GM21528 (cell line): ENCODE measurements around the gene CRAMP1.

Experiments used
- ATAC-seq: cut with Tn5 transposase; IDR thresholded peaks from one replicate; pipeline ENCODE4 v1.9.1; 2021; ENCODE audit warnings: mild to moderate bottlenecking, moderate library complexity; ENCODE audit not compliant: unreplicated experiment, low FRiP score

Gene CRAMP1

DNA sequence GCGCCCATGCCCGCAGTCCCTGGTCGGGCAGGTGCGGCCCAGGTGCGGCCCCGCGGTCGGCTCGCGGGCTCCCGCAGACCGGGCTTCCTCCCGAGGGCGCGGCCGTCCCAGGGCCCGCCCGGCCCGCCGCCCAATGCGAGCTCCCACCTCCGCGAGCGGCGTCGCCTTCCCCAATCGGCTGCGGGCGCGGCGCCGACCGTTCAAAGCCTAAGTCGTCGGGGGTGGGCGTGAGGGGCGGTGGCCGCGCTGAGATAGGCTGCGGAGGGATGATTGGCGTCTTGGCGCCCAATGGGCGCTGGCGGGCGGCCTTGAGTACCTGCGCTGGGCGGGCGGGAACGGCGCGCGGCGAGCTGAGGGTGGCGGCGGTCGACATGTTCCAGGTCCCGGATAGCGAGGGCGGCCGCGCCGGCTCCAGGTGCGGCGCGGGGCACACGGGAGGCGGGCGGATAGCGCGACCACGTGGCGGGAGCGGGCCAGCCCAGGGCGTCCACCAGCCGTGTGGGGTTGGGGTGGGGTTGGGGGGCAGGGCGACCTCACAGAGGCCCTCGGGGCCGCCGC, 65.9 kb downstream of the CRAMP1 start, which contains the start of gene JPT2:
TSS of gene JPT2 (plus strand) at position 338 of the 558 bp plus-strand sequence. CDS start at position 372, 34 bp downstream.
- ATAC-seq = peak; percentile 85

DNA sequence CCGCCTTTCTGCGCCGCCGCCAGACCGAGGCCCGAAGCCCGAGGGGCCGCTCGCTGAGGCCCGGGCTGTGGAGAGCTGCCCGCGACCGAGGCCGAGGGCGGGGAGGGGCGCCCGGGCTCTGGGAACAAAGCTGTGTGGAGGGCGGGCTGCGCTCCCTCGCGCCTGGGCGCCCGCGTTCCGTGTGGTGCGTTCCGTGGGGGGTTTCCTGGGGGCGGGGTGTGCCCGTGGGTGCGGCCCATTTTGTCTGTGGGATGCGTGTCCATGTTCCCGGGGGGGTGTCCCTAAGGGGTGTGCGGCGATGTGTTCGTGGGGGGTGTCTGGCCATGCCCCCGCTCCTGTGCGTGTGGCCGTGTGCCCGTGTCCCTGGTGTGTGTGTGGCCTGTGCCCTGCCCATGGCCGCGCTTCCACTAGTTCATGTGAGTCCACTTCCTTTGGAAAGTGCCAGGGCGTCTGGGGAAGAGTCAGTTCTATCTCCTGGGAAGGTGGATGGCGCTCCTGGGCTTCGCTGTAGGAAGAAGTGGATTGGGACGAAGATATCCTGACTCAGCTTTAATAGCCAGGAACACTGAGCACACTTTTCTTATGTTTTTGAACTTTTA, 66.4 kb downstream of the CRAMP1 start:
- peak; percentile 11 for ATAC-seq

DNA sequence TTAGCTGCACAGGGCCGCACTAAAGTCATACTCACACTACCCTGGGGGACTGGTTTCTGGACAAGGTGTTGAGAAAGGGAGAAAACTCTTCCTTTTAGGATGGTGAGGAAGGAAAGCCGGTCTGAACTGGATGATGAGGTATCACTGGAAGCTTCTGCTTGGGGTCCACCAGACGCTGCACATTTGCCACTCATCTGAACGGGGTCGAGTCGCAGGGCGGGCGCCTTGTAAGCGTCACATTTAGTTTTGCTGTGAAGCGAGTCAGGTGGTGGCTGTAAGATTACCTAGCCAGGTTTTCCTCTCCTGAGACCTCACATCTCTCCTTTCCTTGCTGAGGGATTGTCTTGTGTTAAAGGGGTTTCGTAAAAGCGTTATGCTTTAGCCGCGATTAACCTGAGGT, 68.2 kb downstream of the CRAMP1 start:
- ATAC-seq = no peak

DNA sequence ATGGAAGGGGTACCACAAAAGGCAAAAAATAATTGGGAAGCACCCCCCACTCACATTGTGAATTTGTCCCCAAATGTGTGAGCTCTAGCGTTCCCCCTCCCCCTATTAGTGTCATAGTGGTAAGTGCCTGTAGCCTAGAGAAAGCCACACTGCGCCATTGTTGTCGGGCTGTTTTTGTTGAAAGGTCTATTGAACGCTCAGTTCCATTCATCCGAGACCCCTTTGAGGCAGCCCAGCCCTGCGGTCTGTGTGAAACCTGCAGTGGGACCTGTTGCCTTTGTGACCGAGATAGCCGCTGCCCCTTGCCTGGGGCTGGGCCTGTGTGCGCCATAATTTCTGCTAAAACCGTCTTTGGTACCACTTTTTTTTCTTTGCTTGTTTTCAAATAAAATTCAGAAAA, 68.9 kb downstream of the CRAMP1 start:
- no peak for ATAC-seq

DNA sequence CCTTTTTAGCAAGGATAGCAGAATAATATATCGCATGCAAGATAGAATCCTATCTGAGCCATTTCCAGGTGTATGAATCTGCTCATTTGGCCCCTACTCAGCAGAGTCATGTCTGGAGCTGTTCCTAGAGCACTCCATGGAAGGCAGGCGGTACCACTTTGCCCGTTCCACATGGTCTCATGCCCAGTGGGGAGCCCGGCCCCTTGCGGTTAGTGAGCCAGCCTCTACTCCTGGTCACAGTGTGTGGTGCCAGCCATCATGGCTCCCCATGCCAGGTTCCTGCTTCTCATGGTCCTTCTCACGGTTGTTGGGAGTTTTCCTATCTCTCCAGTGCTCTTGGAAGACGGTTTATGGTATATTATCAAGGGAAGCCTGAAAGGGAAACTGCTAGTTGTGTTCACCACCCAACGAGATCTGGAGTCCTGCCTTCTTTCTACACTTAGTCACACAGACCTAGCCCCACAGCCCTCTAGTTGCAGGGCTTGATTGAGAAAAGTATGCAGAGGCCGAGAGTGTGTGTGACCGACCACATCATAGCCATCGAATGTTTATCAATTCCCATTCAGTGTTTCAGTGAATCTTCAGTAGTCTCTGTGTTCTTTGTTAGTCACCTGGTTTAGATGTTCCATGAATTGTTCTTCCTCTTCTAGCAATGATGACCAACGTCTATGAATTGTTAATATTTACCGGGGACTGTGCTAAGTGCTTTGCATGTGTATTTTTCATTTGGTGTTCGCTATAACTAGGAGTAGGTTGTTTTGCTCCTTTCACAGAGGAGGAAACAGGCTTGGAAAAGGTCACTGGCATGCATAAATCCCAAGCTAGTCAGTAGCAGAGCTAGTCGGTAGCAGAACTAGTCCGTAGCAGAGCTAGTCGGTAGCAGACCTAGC, 75.5 kb downstream of the CRAMP1 start:
- ATAC-seq = no peak

DNA sequence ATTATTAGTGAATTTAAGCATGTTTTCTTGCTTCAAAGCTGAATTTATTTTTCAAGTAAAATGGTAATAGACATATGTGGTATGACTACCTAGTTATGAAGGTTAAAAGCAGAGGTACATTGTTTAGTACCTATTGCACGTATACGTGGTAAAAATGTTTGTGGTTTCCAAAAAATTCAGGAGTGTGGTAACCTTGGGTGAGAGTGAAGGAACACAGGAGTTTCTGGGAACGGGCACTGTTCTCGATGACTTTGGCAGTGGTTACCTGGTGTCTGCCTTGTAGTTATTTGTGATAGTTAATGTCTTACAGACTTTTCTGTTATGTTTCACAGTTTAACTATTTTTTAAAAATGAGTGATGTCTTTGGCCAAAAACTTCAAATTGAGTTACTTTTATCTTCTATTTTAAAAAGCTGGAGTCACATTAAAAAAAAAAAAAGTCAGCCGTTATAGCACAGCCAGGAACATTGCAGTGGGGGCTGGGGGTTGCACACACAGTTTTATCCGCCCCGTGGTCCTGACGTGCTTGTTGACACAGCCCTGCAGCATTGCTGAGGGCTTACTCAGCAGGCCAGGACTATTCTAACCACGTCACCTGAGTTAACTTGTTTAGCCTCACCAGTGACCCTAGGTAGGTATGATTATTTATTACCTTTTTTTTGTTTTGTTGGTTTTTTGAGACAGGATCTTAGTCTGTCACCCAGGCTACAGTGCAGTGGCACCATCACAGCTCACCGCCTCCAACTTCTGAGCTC, 76.8 kb downstream of the CRAMP1 start:
- no peak for ATAC-seq

DNA sequence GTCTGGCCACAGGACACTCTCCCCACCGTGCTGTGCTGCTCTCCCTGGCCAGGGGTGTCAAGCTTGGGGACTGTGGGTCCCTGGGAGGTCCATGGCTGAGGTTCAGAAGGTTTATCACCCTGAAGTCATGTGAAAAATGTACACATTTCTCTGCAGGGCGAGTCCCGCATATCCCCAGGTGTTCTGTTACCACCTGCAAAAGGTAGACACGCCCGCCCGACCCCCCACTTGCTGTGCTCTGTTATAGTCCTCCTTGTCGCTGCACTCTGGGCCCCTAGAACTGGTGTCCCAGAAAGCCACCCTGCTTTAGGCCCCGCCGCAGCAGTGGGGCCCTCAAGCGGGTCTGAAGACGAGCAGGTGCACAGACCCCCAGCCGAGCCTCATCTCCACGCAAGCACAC, 77.7 kb downstream of the CRAMP1 start:
- no peak for ATAC-seq

DNA sequence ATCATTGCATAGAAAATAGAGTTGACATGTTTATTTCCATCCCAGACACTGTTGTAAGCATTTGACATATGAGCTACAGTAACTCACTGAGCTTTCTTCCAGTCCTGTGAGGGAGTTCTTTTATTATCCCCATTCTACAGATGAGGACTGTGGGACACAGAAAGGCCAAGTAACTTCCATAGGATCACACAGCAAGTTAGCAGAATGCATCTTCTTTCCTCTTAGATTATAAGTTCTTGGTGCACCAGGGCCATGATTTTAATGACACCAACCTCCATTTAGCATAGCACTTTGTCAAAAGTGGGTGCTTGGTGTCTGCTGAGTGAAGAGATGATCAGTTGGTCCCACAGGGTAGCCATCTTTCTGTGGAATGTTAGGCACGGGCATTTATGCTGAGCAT, 78.7 kb downstream of the CRAMP1 start:
- ATAC-seq = no peak

DNA sequence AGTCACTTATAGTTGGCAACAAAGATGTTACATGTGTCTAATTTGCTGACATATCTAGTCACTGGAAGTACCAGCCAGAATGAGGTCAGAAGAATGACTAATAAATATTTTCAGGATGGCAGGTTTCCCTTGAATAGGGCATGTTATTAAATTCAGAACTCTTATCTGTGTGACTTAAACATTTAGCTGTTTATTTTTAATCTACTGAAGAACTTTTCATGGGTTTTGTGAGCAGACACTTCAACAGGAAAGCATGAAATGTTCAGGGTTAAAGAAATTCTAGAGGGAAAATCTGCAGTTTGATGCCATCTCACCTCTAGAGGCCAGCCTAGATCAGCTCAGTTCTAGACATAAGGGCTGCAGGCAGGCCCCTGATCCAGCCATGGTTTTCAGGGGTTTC, 79.1 kb downstream of the CRAMP1 start:
- no peak for ATAC-seq

DNA sequence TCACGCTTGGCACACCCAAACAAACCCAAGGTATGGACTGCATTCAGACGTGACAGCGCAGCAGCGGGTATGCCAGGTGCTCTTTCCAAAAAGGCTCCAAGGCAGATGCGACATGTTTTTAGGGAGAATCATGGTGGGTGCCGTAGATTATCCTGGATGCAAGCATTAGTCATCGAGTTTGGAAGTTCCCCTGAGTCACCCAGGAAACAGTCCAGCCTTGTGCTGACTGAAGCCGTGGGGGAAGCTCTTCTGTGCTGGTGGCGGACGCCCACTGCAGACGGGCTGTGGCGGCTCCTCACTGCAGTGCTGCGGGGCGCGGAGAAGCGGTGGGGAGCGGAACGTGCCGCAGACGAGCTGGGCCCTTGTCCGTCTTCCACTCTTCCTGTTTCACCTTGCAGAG, 79.8 kb downstream of the CRAMP1 start:
- no peak for ATAC-seq

DNA sequence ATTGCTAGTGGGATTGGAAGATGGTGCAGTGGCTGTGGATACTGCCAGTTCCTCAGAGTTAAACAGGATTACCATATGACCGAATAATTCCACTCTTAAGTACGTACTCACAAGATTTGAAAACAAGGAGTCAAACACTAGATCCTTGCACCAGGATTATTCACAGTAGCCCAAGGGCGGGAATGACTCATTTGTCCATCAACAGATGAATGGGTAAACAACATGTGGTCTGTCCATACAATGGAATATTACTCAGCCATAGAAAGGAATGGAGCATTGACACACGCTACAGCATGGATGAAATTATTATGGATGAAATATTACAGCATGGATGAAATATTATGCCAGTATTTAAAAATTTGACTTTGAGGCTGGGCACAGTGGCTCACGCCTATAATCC, 84.7 kb downstream of the CRAMP1 start:
- ATAC-seq = no peak

DNA sequence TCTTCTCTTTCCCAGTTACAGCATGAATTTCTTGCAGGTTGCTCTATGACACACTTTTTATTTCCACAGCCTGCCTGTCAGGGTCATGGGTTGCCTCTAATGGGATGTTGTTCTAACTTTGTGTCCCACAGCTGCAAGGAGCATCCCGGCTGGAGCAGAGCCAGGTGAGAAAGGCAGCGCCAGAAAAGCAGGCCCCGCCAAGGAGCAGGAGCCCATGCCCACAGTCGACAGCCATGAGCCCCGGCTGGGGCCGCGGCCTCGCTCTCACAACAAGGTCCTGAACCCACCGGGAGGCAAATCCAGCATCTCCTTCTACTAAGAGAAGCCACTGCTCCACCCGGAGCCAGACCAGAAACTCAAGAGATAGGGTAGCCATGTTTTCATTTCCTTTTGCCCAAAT, 86.5 kb downstream of the CRAMP1 start:
- no peak for ATAC-seq

DNA sequence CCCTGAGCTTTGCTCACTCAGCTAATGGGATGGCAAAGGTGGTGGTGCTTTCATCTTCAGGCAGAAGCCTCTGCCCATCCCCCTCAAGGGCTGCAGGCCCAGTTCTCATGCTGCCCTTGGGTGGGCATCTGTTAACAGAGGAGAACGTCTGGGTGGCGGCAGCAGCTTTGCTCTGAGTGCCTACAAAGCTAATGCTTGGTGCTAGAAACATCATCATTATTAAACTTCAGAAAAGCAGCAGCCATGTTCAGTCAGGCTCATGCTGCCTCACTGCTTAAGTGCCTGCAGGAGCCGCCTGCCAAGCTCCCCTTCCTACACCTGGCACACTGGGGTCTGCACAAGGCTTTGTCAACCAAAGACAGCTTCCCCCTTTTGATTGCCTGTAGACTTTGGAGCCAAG, 88.1 kb downstream of the CRAMP1 start:
- ATAC-seq = no peak

DNA sequence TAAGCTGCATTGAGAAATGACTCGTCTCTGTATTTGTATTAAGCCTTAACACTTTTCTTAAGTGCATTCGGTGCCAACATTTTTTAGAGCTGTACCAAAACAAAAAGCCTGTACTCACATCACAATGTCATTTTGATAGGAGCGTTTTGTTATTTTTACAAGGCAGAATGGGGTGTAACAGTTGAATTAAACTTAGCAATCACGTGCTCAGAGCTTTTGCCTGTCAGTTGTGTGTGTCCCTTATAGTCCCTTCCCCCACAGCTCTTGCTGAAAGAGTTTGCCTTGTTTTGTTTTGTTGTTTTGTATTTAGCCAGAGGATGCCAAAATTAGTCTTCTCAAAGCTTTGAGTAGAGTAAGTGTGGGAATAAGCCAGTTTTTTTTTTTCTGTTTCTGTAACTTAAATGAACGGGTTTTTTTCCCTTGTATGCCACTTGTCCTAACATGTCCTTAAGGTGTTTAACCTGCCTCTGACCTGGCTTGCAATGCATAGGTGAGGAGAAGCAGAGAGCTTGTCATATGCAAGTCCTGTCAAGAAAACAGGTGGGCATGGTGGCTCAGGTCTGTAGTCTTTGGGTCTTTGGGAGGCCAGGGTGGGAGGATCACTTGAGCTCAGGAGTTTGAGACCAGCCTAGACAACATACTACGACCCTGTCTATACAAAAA, 89.2 kb downstream of the CRAMP1 start:
- no peak for ATAC-seq

DNA sequence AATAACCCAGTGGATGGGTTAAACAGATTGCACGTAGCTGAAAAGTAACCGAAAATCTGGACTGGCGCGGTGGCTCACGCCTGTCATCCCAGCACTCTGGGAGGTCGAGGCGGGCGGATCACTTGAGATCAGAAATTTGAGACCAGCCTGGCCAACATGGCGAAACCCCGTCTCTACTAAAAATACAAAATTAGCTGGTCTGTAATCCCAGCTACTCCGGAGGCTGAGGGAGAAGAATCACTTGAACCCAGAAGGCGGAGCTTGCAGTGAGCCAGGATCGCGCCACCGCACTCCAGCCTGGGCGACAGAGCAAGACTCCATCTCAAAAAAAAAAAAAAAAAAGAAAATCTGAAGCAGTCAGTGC, 93.1 kb downstream of the CRAMP1 start:
- peak; percentile 16 for ATAC-seq

DNA sequence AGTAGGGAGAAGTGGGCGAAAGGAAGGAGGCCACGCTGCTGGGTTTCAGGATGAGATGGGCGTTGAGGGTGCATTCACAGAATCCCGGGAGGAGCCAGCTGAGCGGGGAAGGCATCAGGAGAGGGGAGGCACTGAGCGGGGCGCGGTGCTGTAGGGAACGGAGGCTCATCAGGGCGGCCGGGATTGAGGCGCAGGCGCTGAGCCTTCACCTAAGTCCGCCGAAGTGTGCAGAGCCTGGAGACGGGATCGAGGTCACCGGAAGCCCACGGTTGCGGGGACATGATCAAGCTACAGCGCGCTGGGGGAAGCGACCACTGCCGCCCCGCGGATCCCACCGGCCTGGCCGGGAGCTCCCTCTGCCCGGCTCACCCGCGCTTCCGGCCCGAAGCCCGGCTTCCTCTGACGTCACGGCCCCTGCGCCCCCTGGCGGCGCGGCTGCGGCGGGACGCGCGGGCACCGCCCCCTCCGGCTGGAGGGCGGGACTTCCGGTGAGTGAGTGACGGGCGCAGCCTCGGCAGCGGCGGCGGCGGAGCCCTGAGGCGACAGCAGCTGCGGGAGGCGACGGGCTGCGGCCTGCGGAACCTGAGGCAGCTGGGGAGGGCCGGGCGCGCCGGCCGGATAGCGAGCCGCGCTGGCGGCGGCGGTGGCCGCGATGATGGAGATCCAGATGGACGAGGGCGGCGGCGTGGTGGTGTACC, 93.7 kb downstream of the CRAMP1 start, which contains the start of gene MAPK8IP3:
TSS of gene MAPK8IP3 (plus strand) at position 508 of the 698 bp plus-strand sequence. CDS start at position 653, 145 bp downstream.
- ATAC-seq = peak; percentile 74

DNA sequence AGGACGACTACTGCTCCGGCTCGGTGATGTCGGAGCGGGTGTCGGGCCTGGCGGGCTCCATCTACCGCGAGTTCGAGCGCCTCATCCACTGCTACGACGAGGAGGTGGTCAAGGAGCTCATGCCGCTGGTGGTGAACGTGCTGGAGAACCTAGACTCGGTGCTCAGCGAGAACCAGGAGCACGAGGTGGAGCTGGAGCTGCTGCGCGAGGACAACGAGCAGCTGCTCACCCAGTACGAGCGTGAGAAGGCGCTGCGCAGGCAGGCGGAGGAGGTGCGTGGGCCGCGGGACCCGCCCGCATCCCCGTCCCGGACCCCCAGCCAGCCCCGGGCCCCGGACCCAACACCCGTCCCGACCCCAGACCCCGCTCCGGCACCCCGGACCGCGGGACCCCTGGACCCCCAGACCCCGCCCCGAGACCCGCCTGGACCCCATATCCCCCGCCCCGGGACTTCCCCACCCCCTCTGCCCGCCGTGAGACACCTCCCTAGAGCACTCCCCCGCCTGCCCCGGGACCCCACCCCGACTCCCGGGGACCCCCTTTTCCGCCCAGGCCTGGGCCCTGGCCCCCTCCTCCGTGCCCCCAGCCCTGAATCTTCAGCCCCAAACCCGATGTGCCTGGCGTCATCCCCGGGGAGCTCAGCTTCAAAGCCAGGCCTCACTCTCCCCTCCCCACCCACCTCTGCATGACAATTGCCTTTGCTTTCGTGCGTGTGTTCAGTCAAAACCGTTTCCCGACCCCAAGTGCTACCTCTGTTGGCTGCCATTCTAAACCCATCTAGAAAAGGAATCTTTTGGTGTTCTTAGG, 94.4 kb downstream of the CRAMP1 start:
- ATAC-seq = peak; percentile 37

DNA sequence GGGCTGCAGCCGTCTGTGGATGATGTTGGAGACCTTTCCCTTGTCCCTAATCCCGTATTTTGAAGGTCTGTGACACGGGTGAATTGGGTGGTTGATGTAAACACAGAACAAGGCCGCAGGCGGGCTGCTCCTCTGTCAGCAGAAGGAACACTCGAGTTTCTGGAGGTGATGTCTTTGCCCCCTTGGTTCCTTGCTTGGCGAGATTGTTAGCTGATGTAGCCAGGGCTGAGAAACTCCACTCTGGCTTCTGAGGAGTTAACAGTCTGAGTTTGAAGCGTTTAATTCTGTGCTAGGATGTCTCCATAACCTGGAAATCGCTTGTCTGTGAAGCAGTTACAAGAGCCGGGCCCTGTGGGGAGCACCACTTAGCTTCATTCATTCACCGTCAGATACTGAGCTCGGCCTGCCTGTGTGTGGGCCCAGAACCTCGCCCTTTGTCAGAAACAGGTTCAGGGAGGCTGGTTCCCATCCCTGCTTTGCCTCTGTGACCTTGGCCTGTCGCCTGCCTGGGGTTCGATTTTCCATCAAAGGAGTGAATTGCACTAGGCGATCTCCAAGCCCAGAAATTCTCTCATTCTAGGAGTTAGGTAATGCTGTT, 95.1 kb downstream of the CRAMP1 start:
- no peak for ATAC-seq
